ENCODE measurements around the gene GSG1L.

GSG1L gene

DNA sequence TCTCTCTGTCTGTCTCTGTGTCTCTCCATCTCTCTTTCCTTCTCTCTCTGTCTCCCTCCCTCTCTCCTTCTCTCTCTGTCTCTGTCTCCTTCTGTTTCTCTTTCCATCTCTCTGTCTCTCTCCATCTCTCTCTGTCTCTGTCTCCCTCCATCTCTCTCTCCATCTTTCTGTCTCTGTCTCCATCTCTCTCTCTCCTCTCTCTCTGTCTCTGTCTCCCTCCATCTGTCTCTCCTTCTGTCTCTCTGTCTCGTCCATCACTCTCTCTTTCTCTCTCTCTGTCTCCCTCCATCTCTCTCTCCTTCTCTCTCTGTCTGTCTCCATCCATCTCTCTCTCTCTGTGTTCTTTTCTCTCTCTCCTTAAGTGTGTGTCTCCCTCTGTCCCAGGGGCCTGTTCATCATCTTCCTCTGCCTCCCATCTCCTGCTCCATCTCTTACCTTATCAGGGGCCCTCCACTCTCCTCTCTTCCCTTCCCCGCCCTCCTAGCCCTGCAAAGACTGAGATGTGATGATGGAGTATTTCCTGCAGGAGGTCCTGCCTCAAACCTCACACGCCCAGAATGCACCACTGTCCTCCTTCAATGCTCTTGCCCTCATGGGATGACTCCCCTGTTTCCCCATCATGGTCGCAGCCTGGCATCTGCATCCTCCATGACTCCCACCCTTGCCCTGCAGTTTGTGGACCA is 193.3 kb downstream of the GSG1L start:
- no peaks in the 10 kb centered on the region for H4K20me1 ChIP-seq (ENCODE audit: low read depth, low read length)
- no peak overlapping the region for H3K4me2 ChIP-seq (ENCODE audit: low read depth, low read length, poor library complexity, severe bottlenecking)
- TF ChIP-seq, protein P1, sequence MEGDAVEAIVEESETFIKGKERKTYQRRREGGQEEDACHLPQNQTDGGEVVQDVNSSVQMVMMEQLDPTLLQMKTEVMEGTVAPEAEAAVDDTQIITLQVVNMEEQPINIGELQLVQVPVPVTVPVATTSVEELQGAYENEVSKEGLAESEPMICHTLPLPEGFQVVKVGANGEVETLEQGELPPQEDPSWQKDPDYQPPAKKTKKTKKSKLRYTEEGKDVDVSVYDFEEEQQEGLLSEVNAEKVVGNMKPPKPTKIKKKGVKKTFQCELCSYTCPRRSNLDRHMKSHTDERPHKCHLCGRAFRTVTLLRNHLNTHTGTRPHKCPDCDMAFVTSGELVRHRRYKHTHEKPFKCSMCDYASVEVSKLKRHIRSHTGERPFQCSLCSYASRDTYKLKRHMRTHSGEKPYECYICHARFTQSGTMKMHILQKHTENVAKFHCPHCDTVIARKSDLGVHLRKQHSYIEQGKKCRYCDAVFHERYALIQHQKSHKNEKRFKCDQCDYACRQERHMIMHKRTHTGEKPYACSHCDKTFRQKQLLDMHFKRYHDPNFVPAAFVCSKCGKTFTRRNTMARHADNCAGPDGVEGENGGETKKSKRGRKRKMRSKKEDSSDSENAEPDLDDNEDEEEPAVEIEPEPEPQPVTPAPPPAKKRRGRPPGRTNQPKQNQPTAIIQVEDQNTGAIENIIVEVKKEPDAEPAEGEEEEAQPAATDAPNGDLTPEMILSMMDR (IDR thresholded peaks at IDR 0.05; ENCODE audit: insufficient read depth, low read length, poor library complexity, severe bottlenecking) = no peak
- no peak for TF ChIP-seq EZH2phosphoT487 (conservative IDR thresholded peaks at IDR 0.05; ENCODE audit: low read length)
- H3K79me2 ChIP-seq (ENCODE audit: insufficient read depth, low read length) = no peaks in the 10 kb centered on the region
- no peak overlapping the region for H2AFZ ChIP-seq (ENCODE audit: low read depth, low read length, severe bottlenecking)
- H3K9me2 ChIP-seq (replicated peaks; ENCODE audit: insufficient read depth, low read length) = no peaks in the 10 kb centered on the region
- H3F3A ChIP-seq (ENCODE audit: insufficient read depth) = no peaks in the 10 kb centered on the region
- no peaks in the 10 kb centered on the region for H3K36me3 ChIP-seq (ENCODE audit: low read length)
- H3K9me3 ChIP-seq (ENCODE audit: insufficient read depth, low read length) = peaks cover 8% of the 10 kb centered on the region; the same call in 1 of the 2 replicates
- H3K27ac ChIP-seq (ENCODE audit: low read depth, low read length) = no peak overlapping the region
- no peak overlapping the region for H3K4me3 ChIP-seq (ENCODE audit: insufficient read depth, low read length, poor library complexity, severe bottlenecking)
- H3K9ac ChIP-seq (ENCODE audit: low read length) = no peak overlapping the region
- no peaks in the 10 kb centered on the region for H3K27me3 ChIP-seq (ENCODE audit: low read length)

DNA sequence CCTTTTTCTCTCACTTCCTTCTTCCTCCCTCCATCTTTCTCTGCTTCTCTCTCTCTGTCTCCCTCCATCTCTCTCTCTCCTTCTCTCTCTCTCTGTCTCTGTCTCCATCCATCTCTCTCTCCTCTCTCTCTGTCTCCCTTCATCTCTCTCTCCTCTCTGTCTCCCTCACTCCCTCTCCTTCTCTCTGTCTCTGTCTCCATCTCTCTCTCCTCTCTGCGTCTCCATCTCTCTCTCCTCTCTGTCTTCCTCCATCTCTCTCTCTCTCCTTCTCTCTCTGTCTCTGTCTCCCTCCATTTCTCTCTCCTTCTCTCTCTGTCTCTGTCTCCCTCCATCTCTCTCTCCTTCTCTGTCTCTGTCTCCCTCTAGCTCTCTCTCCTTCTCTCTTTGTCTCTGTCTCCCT is 194.1 kb downstream of the GSG1L start:
- Histone ChIP-seq H3K4me2 (ENCODE audit: low read depth, low read length, poor library complexity, severe bottlenecking) (no peak overlapping the region), H2AFZ (ENCODE audit: low read depth, low read length, severe bottlenecking) (no peak overlapping the region), H3K36me3 (ENCODE audit: low read length) (no peaks in the 10 kb centered on the region), H3K4me3 (ENCODE audit: insufficient read depth, low read length, poor library complexity, severe bottlenecking) (no peak overlapping the region), H3K9ac (ENCODE audit: low read length) (no peak overlapping the region), H3F3A (ENCODE audit: insufficient read depth) (no peaks in the 10 kb centered on the region), H3K79me2 (ENCODE audit: insufficient read depth, low read length) (no peaks in the 10 kb centered on the region), H3K27me3 (ENCODE audit: low read length) (no peaks in the 10 kb centered on the region), H3K9me2 (replicated peaks; ENCODE audit: insufficient read depth, low read length) (no peaks in the 10 kb centered on the region), H3K27ac (ENCODE audit: low read depth, low read length) (no peak overlapping the region), H4K20me1 (ENCODE audit: low read depth, low read length) (no peaks in the 10 kb centered on the region), H3K9me3 (ENCODE audit: insufficient read depth, low read length) (peaks cover under 1% of the 10 kb centered on the region; the same call in 1 of the 2 replicates)
- no peak for TF ChIP-seq EZH2phosphoT487 (conservative IDR thresholded peaks at IDR 0.05; ENCODE audit: low read length)

DNA sequence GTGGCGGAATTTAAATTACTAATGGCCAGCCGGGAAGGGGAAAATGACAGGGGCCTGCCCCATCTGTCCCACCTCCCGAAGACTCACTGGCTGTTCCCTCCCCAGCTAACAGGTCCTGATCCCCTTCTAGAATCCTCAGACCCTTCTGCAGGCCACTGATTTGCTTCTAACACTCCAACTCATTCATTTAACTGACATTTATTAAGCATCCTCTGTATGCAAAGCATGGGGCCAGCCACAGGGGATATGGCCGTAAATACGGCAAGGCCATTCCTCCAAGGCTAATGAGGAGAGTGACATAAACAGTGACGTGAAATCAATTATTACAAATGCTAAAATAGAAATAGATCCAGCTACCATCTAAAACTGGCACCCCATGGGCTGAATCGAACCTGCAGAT is 195.3 kb downstream of the GSG1L start:
- Histone ChIP-seq H3K27ac (ENCODE audit: low read depth, low read length) (no peak overlapping the region), H3K79me2 (ENCODE audit: insufficient read depth, low read length) (no peaks in the 10 kb centered on the region), H2AFZ (ENCODE audit: low read depth, low read length, severe bottlenecking) (no peak overlapping the region), H3K36me3 (ENCODE audit: low read length) (no peaks in the 10 kb centered on the region), H3K4me3 (ENCODE audit: insufficient read depth, low read length, poor library complexity, severe bottlenecking) (no peak overlapping the region), H3K27me3 (ENCODE audit: low read length) (no peaks in the 10 kb centered on the region), H3K9ac (ENCODE audit: low read length) (no peak overlapping the region), H3F3A (ENCODE audit: insufficient read depth) (no peaks in the 10 kb centered on the region), H3K9me3 (ENCODE audit: insufficient read depth, low read length) (no peaks in the 10 kb centered on the region; the same call in 1 of the 2 replicates), H3K9me2 (replicated peaks; ENCODE audit: insufficient read depth, low read length) (no peaks in the 10 kb centered on the region), H3K4me2 (ENCODE audit: low read depth, low read length, poor library complexity, severe bottlenecking) (no peak overlapping the region), H4K20me1 (ENCODE audit: low read depth, low read length) (no peaks in the 10 kb centered on the region)
- TF ChIP-seq, protein P1 (IDR thresholded peaks at IDR 0.05; ENCODE audit: insufficient read depth, low read length, poor library complexity, severe bottlenecking) = no peak
- TF ChIP-seq EZH2phosphoT487 (conservative IDR thresholded peaks at IDR 0.05; ENCODE audit: low read length) = no peak
